GM19043 (cell line): ENCODE results near the gene TBC1D3B.
"Not testable (repeated sequence)": the region's sequence is repeated elsewhere in the genome, so short reads cannot be mapped to it uniquely, and the experiment has no call there.

Experiments
- ATAC-seq: cut with Tn5 transposase; IDR thresholded peaks from one replicate; pipeline ENCODE4 v1.9.1; 2021; ENCODE audit warnings: low read depth; ENCODE audit not compliant: unreplicated experiment

Gene TBC1D3B

DNA sequence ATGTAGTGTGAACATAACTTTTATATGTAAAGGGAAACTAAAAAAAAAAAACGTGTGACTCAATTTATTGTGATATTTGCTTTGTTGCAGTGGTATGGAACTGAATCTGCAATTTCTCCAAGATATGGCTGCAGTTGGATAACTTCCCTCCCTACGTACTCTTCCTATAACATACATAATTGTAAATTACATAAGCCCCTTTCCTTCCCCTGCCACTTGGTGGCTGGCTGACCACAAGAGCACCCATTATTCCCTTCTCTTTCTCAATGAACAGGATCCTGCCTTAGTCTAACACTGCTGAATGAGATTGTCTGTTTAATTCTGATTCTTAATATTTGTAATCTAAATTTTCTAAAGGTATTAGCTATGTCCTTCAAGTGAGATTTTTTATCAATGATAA is 45.0 kb downstream of the TBC1D3B start:
- no peak for ATAC-seq

DNA sequence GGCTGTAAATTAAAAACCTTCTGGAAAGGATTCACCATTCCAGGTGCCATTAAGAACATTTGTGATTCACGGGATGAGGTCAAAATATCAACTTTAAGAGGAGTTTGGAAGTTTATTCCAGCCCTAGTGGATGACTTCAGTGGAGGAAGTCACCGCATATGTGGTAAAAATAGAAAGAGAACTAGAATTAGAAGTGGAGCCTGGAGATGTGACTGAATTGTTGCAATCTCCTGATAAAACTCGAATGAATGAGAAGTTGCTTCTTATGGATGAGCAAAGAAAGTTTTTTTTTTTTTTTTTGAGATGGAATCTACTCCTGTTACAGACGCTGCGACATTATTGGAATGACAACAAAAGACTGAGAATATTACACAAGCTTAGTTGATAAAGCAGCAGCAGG is 46.1 kb downstream of the TBC1D3B start:
- ATAC-seq = no peak

- ATAC-seq = no peak
Observed at GRCh38 chr17:36129616-36130015, 46.8 kb downstream of the TBC1D3B start.

DNA sequence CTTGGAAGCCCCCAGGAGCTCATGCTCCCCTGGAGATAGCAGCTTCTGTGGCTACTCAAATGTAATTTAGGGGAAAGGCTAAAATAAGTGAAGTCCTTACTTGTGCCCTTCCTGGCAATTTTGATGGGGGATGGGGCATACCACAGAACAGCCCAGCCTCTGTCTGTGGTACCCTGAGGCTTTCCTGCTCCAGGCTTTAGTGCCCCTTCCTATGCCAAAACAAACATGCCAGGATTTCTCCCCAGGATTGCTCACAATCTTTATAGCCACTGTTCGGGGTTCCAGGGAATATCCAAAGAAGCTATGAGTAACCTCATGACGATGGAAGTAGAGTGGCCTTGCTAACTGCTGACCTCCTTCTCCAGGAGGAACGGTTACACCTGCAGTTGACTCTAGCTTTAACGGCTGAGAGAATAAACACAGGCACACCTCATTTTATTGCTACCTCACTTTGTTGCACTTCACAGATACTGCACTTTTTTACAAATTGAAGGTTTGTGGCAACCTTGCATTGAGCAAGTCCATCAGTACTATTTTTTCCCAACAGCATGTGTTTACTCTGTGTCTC is 47.9 kb downstream of the TBC1D3B start:
- no peak for ATAC-seq

GRCh38 chr17:36127911-36128310 is 48.5 kb downstream of the TBC1D3B start:
- ATAC-seq = no peak

DNA sequence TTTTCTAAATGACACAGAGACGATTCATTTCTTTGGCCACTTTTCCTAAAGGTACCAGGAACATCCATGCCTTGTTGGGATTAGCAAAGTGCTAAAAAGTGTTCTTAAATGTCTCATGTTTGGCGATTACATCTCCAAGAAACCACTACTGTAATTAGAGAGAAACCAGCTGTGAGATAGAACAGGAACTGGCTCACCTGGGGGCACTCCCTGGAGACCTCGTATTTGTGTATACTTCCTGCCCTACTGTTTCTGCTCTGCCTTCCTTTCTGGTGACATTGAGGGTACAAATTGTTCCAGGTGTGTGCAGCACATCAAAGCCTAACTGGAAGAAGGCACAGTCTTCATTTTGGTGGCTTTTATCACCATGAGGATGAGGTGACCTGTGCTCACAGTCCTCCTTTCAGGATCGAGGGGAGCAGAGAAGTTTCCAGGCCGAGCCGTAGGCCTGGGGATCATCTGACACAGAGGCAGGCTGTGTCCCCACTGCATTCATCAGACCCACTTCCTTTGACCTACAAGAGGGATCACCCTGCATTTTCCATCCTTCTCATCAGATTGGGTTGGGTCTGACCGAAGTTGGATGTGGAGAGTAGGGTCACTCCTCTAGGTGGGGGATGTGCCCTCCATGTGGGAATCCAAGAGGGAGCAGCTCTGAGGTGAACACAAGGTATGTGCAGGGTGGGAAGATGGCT is 49.1 kb downstream of the TBC1D3B start:
- ATAC-seq = peak; percentile 51

DNA sequence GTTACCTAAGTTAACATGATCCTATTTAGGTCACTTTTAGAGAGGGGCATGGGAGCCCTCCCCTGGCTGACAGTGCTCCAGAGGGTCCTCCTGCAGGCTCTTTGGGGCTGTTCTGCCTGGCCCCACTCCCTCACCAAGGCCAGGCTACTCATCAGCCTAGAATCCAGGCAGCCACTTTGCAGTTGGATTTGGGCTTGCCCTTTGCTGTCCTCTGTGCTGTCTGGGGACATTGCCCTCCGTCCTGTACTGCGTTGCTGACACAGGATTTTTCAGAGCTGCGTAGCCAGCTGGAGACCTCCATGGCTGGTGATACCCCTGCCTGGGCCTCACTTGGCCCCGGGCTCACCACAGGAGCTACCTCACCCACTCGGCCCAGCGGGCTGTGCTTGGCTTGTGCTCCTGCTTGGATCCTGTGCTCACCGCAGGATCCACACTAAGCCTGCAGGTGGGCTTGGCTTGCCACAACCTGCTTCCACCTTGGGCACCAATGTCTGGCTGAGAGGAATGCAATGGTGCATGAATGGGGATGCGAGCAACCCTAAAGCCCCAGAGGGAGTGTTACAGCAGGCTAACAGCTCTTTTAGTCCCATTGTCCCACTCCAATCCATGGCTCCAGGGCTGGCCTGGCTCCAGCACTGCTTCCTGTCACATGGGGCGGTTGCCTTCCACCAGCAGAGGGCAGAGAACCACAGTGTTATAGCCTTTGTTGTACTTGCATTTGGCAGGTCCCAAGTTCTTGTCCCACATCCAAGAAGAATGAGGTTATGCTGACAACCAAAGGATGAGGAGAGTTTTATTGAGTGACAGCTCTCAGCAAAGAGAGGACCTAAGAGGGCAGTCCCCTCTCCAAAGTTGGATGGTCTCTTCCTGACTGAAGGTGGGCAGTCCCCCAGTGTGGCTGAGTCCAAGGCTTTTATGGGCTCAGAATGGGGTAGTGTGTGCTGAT is 51.3 kb downstream of the TBC1D3B start:
- no peak for ATAC-seq

GRCh38 chr17:36123431-36123830 is 53.0 kb downstream of the TBC1D3B start:
- ATAC-seq = no peak

DNA sequence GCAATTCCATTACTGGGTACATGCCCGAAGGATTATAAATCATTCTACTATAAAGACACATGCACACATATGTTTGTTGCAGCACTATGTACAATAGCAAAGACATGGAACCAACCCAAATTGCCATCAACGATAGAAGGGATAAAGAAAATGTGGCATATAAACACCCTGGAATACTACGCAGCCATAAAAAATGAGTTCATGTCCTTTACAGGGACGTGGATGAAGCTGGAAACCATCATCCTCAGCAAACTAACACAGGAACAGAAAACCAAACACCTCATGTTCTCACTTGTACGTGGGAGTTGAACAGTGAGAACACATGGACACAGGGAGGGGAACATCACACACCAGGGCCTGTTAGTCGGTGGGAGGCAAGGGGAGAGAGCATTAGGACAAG is 55.3 kb downstream of the TBC1D3B start:
- not testable (repeated sequence) for ATAC-seq

DNA sequence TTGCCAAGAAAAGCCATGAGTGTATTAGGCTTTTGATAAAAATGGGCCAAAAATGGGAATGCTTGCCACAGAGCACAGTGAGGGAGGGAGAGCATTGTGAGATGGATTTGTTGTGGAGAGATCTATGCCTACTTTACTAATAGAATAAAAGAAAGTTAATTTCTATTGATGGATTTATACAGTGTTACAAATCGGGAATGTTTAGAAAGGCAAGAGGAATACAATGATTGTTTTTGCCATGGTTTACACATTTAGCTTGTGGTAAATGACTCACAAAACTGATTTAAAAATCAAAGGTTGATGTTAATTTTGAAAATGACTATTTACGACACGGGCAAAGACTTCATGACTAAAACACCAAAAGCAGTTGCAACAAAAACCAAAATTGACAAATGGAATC is 56.2 kb downstream of the TBC1D3B start:
- ATAC-seq = no peak

DNA sequence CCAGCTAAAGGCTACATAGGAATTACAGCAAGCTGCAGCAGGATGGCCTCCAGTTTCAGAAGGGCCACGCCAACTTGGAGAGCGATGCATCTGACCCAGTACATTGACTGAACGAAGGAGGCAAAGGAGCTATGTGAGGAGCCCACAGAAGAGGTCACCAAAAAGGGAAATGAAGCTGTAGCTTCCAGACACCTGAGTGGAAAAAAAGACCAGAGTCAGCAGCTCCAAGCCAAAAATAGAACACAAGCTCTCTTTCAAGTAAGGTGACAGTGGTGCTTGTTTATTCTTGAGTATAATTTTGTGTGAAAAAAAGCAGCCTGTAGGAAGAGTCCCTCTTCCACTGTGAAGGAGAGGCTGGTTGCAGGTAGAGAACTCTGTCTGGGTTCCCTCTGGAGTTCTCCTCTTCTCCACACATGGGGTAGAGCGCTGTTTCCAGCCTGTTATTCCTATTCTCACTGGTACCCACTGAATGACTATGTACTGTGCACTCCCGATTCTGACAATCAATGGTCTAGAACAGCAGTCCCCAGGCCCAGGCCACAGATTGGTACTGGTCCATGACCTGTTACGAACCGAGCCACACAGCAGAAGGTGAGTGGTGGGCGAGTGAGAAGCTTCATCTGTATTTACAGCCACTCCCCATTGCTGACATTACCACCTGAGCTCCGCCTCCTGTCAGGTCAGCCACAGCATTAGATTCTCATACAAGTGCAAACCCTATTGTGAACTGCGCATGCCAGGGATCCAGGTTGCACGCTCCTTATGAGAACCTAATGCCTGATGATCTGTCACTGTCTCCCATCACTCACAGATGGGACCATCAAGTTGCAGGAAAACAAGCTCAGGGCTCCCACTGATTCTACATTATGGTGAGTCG is 57.7 kb downstream of the TBC1D3B start:
- ATAC-seq = no peak

- ATAC-seq = no peak
Observed at GRCh38 chr17:36117505-36118382, 58.7 kb downstream of the TBC1D3B start.
